B cell (primary cell): ENCODE data around the gene MDGA2. TPM values are rescaled to one million over a fixed set of nuclear protein-coding genes. Genes with fewer than 3 reads are reported as not detected.

ENCODE experiments used
- ATAC-seq: fragments of 200-7000 bp; cut with Tn5 transposase; one replicate; pipeline ENCODE4 v1.10.0; 2021; ENCODE audit warnings: low read depth, mild to moderate bottlenecking, moderate number of reproducible peaks, moderate library complexity
- CTCF ChIA-PET: fragments of 350-600 bp; sonication (Branson Sonifier 250); formaldehyde crosslinking; loops from one replicate; lab custom pipeline; 2021; ENCODE audit warnings: antibody characterized with exemption, inconsistent platforms; lab: Charles Lee
- POLR2A ChIA-PET: fragments of 350-600 bp; sonication (Branson Sonifier 250); formaldehyde crosslinking; loops from one replicate; lab custom pipeline; 2021; ENCODE audit warnings: antibody characterized with exemption; lab: Charles Lee
- DNase-seq: peaks from one replicate; pipeline ENCODE4 v3.0.0; 2013
- H2AFZ ChIP-seq: 2 replicates; pipeline ENCODE4 v1.6.1; 2012; ENCODE audit warnings: mild to moderate bottlenecking, low read depth, low read length; ENCODE audit not compliant: insufficient read depth, poor library complexity, severe bottlenecking
- H3K27ac ChIP-seq, 2 donors: 1 replicate in 1 of 2; 2 replicates in 1 of 2; pipeline ENCODE4 v1.5.1; 2012 to 2013; ENCODE audit warnings: low read length in 2 of 2, mild to moderate bottlenecking in 2 of 2, moderate library complexity in 1 of 2
- H3K27me3 ChIP-seq, 4 experiments: fragments of 200-600 bp in 1 of 4; sonication (generic) in 1 of 4; replicated peaks in 1 of 4; 1 replicate in 2 of 4; 2 replicates in 2 of 4; pipeline versions ENCODE4 v1.6.1 to v1.7.0; 2013 to 2016; ENCODE audit warnings: low read length in 3 of 4, mild to moderate bottlenecking in 2 of 4, mixed read lengths in 1 of 4, moderate library complexity in 1 of 4; ENCODE audit not compliant: insufficient read depth in 4 of 4, control insufficient read depth in 3 of 4; ENCODE audit errors: control extremely low read depth in 1 of 4
- H3K36me3 ChIP-seq, 2 experiments: replicated peaks in 1 of 2; 1 replicate in 1 of 2; 2 replicates in 1 of 2; pipeline versions ENCODE4 v1.6.1 to v1.7.1; 2013; ENCODE audit warnings: low read length in 1 of 2; ENCODE audit not compliant: insufficient read depth in 2 of 2, control insufficient read depth in 1 of 2; ENCODE audit errors: control extremely low read depth in 1 of 2, extremely low read depth in 1 of 2
- H3K4me1 ChIP-seq, 2 donors: fragments of 200-600 bp in 1 of 2; sonication (generic) in 1 of 2; 1 replicate in 1 of 2; 2 replicates in 1 of 2; pipeline versions ENCODE4 v1.5.1 to v1.6.1; 2013 to 2017; ENCODE audit warnings: low read length in 2 of 2; ENCODE audit not compliant: control insufficient read depth in 2 of 2, insufficient read depth in 2 of 2
- H3K4me2 ChIP-seq: replicated peaks from 2 replicates; pipeline ENCODE3; 2012; ENCODE audit warnings: mild to moderate bottlenecking, low read depth, low read length; ENCODE audit not compliant: poor library complexity, severe bottlenecking
- H3K4me3 ChIP-seq, 5 experiments: fragments of 200-600 bp in 1 of 5; sonication (generic) in 1 of 5; 1 replicate in 3 of 5; 2 replicates in 2 of 5; pipeline versions ENCODE4 v1.5.1 to v1.7.0; 2011 to 2016; ENCODE audit warnings: low read length in 4 of 5, mild to moderate bottlenecking in 4 of 5, low read depth in 2 of 5, control low read depth in 1 of 5, moderate library complexity in 1 of 5; ENCODE audit not compliant: insufficient read depth in 1 of 5; ENCODE audit errors: control extremely low read depth in 1 of 5, extremely low read depth in 1 of 5
- H3K79me2 ChIP-seq: fragments of 200-600 bp; sonication (generic); one replicate; pipeline ENCODE4 v1.6.0; 2016; ENCODE audit warnings: low read length; ENCODE audit not compliant: control insufficient read depth, insufficient read depth
- H3K9ac ChIP-seq: fragments of 200-600 bp; sonication (generic); 2 replicates; pipeline ENCODE4 v1.6.1; 2017; ENCODE audit warnings: mild to moderate bottlenecking, low read length, moderate library complexity
- H3K9me3 ChIP-seq, 3 donors: one replicate each; pipeline versions ENCODE4 v1.6.1 to v1.7.1; 2013; ENCODE audit warnings: low read length in 2 of 3; ENCODE audit not compliant: control insufficient read depth in 2 of 3, insufficient read depth in 1 of 3; ENCODE audit errors: control extremely low read depth in 1 of 3
- H4K20me1 ChIP-seq: 2 replicates; pipeline ENCODE4 v1.6.0; 2012; ENCODE audit warnings: mild to moderate bottlenecking, low read length; ENCODE audit not compliant: insufficient read depth, control insufficient read depth, poor library complexity, severe bottlenecking
- H3K27ac Mint-ChIP-seq: one replicate; pipeline ENCODE4 v1.8.0; 2021; ENCODE audit warnings: mixed read lengths
- H3K27me3 Mint-ChIP-seq: one replicate; pipeline ENCODE4 v1.8.0; 2021; ENCODE audit warnings: mixed read lengths
- H3K4me1 Mint-ChIP-seq: one replicate; pipeline ENCODE4 v1.8.0; 2021; ENCODE audit warnings: mixed read lengths
- H3K4me3 Mint-ChIP-seq: one replicate; pipeline ENCODE4 v1.8.0; 2021; ENCODE audit warnings: mixed read lengths
- H3K9me3 Mint-ChIP-seq: one replicate; pipeline ENCODE4 v1.8.0; 2022; ENCODE audit warnings: mixed read lengths; ENCODE audit not compliant: insufficient read depth
- CTCF ChIP-seq: fragments of 200-600 bp; IDR thresholded peaks from one replicate; pipeline ENCODE4 v1.8.0; 2022; ENCODE audit warnings: antibody characterized with exemption, mild to moderate bottlenecking
- EZH2 ChIP-seq: IDR thresholded peaks from 2 replicates; pipeline ENCODE4 v1.6.1; 2012; ENCODE audit warnings: borderline replicate concordance, low read depth, mild to moderate bottlenecking, moderate library complexity, low read length; ENCODE audit not compliant: insufficient read depth, poor library complexity, severe bottlenecking
- WGBS: methylation state at CpG from one replicate; pipeline ENCODE4 v1.1.5; 2013; ENCODE audit warnings: missing lambda C conversion rate; ENCODE audit not compliant: insufficient coverage; 5-methylcytosine and 5-hydroxymethylcytosine counted together
- intact Hi-C: fragments of 100-400 bp; cut with micrococcal nuclease; formaldehyde crosslinking; loops from one replicate; pipeline ENCODE4 v1.10.0; 2022
- polyA plus RNA-seq: library from polyadenylated mRNA; depleted of rRNA; stranded (reverse); fragments of >200 nt; gene quantifications from 2 replicates; pipeline ENCODE4 v1.2.3, GENCODE V29; 2012
- total RNA-seq, 2 donors: library from RNA; stranded (reverse); fragments of 120-200 nt in 1 of 2; gene quantifications; 1 replicate in 1 of 2; 2 replicates in 1 of 2; pipeline versions ENCODE4 v1.2.3 to v1.2.4, GENCODE V29; 2013 to 2022

The MDGA2 gene
- total and polyA plus RNA-seq, 2 donors (not counting 1 experiment from before 2014, with no cell fraction given) = not detected

- ChIA-PET CTCF (no interaction called here), POLR2A (no interaction called here)
- H3K27ac Mint-ChIP-seq = no peak overlapping the region
- no peaks in the 10 kb centered on the region for H3K9me3 Mint-ChIP-seq
- ATAC-seq (no peak), DNase-seq (no peak)
- no peak overlapping the region for H3K9ac ChIP-seq
- no peaks in the 10 kb centered on the region for H3K27me3 Mint-ChIP-seq
- no CpG with 5 or more reads among the region's 1 CpG for WGBS
- H3K4me3 Mint-ChIP-seq = no peak overlapping the region
- no peaks in the 10 kb centered on the region for H3K36me3 ChIP-seq
- H3K27me3 ChIP-seq = no peaks in the 10 kb centered on the region
- intact Hi-C loops = no loop called here
- no peak overlapping the region for H3K4me2 ChIP-seq
- TF ChIP-seq CTCF (no peak), EZH2 (no peak)
- H3K27ac ChIP-seq = no peak overlapping the region
- no peaks in the 10 kb centered on the region for H3K4me1 ChIP-seq
- H2AFZ ChIP-seq = no peak overlapping the region
- no peak overlapping the region for H3K4me3 ChIP-seq
- H3K4me1 Mint-ChIP-seq = no peaks in the 10 kb centered on the region
- H4K20me1 ChIP-seq = no peaks in the 10 kb centered on the region
- H3K9me3 ChIP-seq = no peaks in the 10 kb centered on the region
- H3K79me2 ChIP-seq = no peaks in the 10 kb centered on the region
Observed at GRCh38 chr14:46887144-46887543, 788.3 kb downstream of the MDGA2 start.

GRCh38 chr14:46885566-46885965, 789.8 kb downstream of the MDGA2 start:
- Mint-ChIP-seq H3K4me3 (no peak overlapping the region), H3K27ac (no peak overlapping the region), H3K4me1 (no peaks in the 10 kb centered on the region), H3K9me3 (no peaks in the 10 kb centered on the region), H3K27me3 (no peaks in the 10 kb centered on the region)
- Histone ChIP-seq H4K20me1 (no peaks in the 10 kb centered on the region), H3K4me2 (no peak overlapping the region), H3K9ac (no peak overlapping the region), H3K79me2 (no peaks in the 10 kb centered on the region), H3K36me3 (no peaks in the 10 kb centered on the region), H3K4me3 (no peak overlapping the region), H3K27ac (no peak overlapping the region), H3K9me3 (no peaks in the 10 kb centered on the region), H3K27me3 (no peaks in the 10 kb centered on the region), H2AFZ (no peak overlapping the region), H3K4me1 (no peaks in the 10 kb centered on the region)
- no peak for TF ChIP-seq CTCF
- TF ChIP-seq EZH2 = no peak
- intact Hi-C loops = no loop called here
- no CpG with 5 or more reads among the region's 3 CpGs for WGBS
- POLR2A ChIA-PET = no interaction called here
- CTCF ChIA-PET = no interaction called here
- no peak for ATAC-seq
- no peak for DNase-seq
